ENCODE measurements around the gene CCDC148. TPM values are rescaled to one million over a fixed set of nuclear protein-coding genes. Genes with fewer than 3 reads are reported as not detected.

The CCDC148 gene
- total and polyA plus RNA-seq, 2 donors (not counting 1 experiment from before 2014, with no cell fraction given), result not detected

- H3K27ac Mint-ChIP-seq, result no peak overlapping the region
- Histone ChIP-seq H3K27me3 (replicated peaks in 1 of 4; ENCODE audit: control extremely low read depth in 1 of 4, control insufficient read depth in 3 of 4, insufficient read depth in 4 of 4, low read length in 3 of 4) (no peaks in the 10 kb centered on the region), H3K27ac (ENCODE audit: low read length in 2 of 2) (no peak overlapping the region), H3K4me3 (ENCODE audit: control extremely low read depth in 1 of 5, extremely low read depth in 1 of 5, insufficient read depth in 1 of 5, low read depth in 2 of 5, low read length in 4 of 5) (no peak overlapping the region), H2AFZ (ENCODE audit: insufficient read depth, low read depth, low read length, poor library complexity, severe bottlenecking) (no peak overlapping the region), H3K36me3 (replicated peaks in 1 of 2; ENCODE audit: control extremely low read depth in 1 of 2, control insufficient read depth in 1 of 2, extremely low read depth in 1 of 2, insufficient read depth in 2 of 2, low read length in 1 of 2) (no peaks in the 10 kb centered on the region), H3K4me1 (ENCODE audit: control insufficient read depth in 2 of 2, insufficient read depth in 2 of 2, low read length in 2 of 2) (no peaks in the 10 kb centered on the region), H4K20me1 (ENCODE audit: control insufficient read depth, insufficient read depth, low read length, poor library complexity, severe bottlenecking) (no peaks in the 10 kb centered on the region), H3K4me2 (replicated peaks; ENCODE audit: low read depth, low read length, poor library complexity, severe bottlenecking) (no peak overlapping the region), H3K9me3 (ENCODE audit: control extremely low read depth in 1 of 3, control insufficient read depth in 2 of 3, insufficient read depth in 1 of 3, low read length in 2 of 3) (no peaks in the 10 kb centered on the region), H3K79me2 (ENCODE audit: control insufficient read depth, insufficient read depth, low read length) (no peaks in the 10 kb centered on the region), H3K9ac (ENCODE audit: low read length) (no peak overlapping the region)
- ChIA-PET POLR2A (no interaction called here), CTCF (interaction anchor here (0.7 kb wide), 1 partner anchor 181 kb away, joined by 3 read pairs; no protein-coding TSS in a partner anchor)
- no peak for ATAC-seq (ENCODE audit: low read depth)
- TF ChIP-seq CTCF (IDR thresholded peaks at IDR 0.05), result no peak
- no peak for TF ChIP-seq EZH2 (IDR thresholded peaks at IDR 0.05; ENCODE audit: borderline replicate concordance, insufficient read depth, low read depth, low read length, poor library complexity, severe bottlenecking)
- no CpG with 5 or more reads among the region's 2 CpGs for WGBS (ENCODE audit: insufficient coverage)
- H3K4me1 Mint-ChIP-seq, result no peaks in the 10 kb centered on the region
- peaks cover 3% of the 10 kb centered on the region for H3K9me3 Mint-ChIP-seq (ENCODE audit: insufficient read depth)
- H3K27me3 Mint-ChIP-seq, result peaks cover 6% of the 10 kb centered on the region
- no peak overlapping the region for H3K4me3 Mint-ChIP-seq
- intact Hi-C loops (cut with micrococcal nuclease), result no loop called here
- DNase-seq, result no peak
These were observed 53.9 kb downstream of the CCDC148 start for GRCh38 chr2:158402665-158403064.

GRCh38 chr2:158395166-158395565 lies 61.4 kb downstream of the CCDC148 start:
- no peaks in the 10 kb centered on the region for H3K79me2 ChIP-seq (ENCODE audit: control insufficient read depth, insufficient read depth, low read length)
- H3K27me3 ChIP-seq (replicated peaks in 1 of 4; ENCODE audit: control extremely low read depth in 1 of 4, control insufficient read depth in 3 of 4, insufficient read depth in 4 of 4, low read length in 3 of 4), result no peaks in the 10 kb centered on the region
- H3K9ac ChIP-seq (ENCODE audit: low read length), result no peak overlapping the region
- intact Hi-C loops (cut with micrococcal nuclease), result no loop called here
- Mint-ChIP-seq H3K27me3 (peaks cover 9% of the 10 kb centered on the region), H3K27ac (no peak overlapping the region), H3K9me3 (ENCODE audit: insufficient read depth) (peaks cover 3% of the 10 kb centered on the region), H3K4me3 (no peak overlapping the region), H3K4me1 (no peaks in the 10 kb centered on the region)
- WGBS (ENCODE audit: insufficient coverage), result 100% methylated on average over 1 of the region's 1 CpG
- H3K27ac ChIP-seq (ENCODE audit: low read length in 2 of 2), result no peak overlapping the region
- ATAC-seq (ENCODE audit: low read depth) (no peak), DNase-seq (no peak)
- H3K4me3 ChIP-seq (ENCODE audit: control extremely low read depth in 1 of 5, extremely low read depth in 1 of 5, insufficient read depth in 1 of 5, low read depth in 2 of 5, low read length in 4 of 5), result no peak overlapping the region
- ChIA-PET CTCF (no interaction called here), POLR2A (no interaction called here)
- no peaks in the 10 kb centered on the region for H3K9me3 ChIP-seq (ENCODE audit: control extremely low read depth in 1 of 3, control insufficient read depth in 2 of 3, insufficient read depth in 1 of 3, low read length in 2 of 3)
- H3K4me1 ChIP-seq (ENCODE audit: control insufficient read depth in 2 of 2, insufficient read depth in 2 of 2, low read length in 2 of 2), result no peaks in the 10 kb centered on the region
- H3K4me2 ChIP-seq (replicated peaks; ENCODE audit: low read depth, low read length, poor library complexity, severe bottlenecking), result no peak overlapping the region
- H4K20me1 ChIP-seq (ENCODE audit: control insufficient read depth, insufficient read depth, low read length, poor library complexity, severe bottlenecking), result no peaks in the 10 kb centered on the region
- H2AFZ ChIP-seq (ENCODE audit: insufficient read depth, low read depth, low read length, poor library complexity, severe bottlenecking), result no peak overlapping the region
- H3K36me3 ChIP-seq (replicated peaks in 1 of 2; ENCODE audit: control extremely low read depth in 1 of 2, control insufficient read depth in 1 of 2, extremely low read depth in 1 of 2, insufficient read depth in 2 of 2, low read length in 1 of 2), result no peaks in the 10 kb centered on the region
- no peak for TF ChIP-seq EZH2 (IDR thresholded peaks at IDR 0.05; ENCODE audit: borderline replicate concordance, insufficient read depth, low read depth, low read length, poor library complexity, severe bottlenecking)
- TF ChIP-seq CTCF (IDR thresholded peaks at IDR 0.05), result no peak
